K562 (cell line): ENCODE data around the gene NOX5. TPM values are rescaled to one million over a fixed set of nuclear protein-coding genes. Genes with fewer than 3 reads are reported as not detected.

ENCODE experiments used
- ATAC-seq: fragments of 200-7000 bp; cut with Tn5 transposase; 3 replicates; pipeline ENCODE4 v1.9.1; 2020; ENCODE audit warnings: moderate library complexity
- BruUV-seq: library from RNA; stranded (reverse); fragments of 400-500 nt; replicated peaks from 2 replicates; lab custom pipeline; 2021; lab: Mats Ljungman, UMichigan
- CTCF ChIA-PET: fragments of 300-600 bp; formaldehyde crosslinking; extraction: SDS; loops from one replicate; lab custom pipeline; 2021; ENCODE audit warnings: low intra/inter-chr PET ratio; lab: Yijun Ruan, JAX
- POLR2A ChIA-PET: fragments of 300-600, 350-650 bp; sonication (Branson Sonifier 250); formaldehyde crosslinking; extraction: SDS; loops from one replicate; lab custom pipeline; 2021; ENCODE audit warnings: antibody characterized with exemption, inconsistent platforms; lab: Yijun Ruan, JAX
- DNase-seq, 4 experiments: peaks; one replicate each; pipeline versions ENCODE4 v3.0.0 to v3.0.0-alpha.2; 2011 to 2018; ENCODE audit warnings: low spot score in 3 of 4, mixed read lengths in 3 of 4; ENCODE audit errors: extremely low read depth in 1 of 4
- FAIRE-seq: peaks from 2 replicates; lab custom pipeline; 2011; peaks lifted over from hg19 to GRCh38; lab: Jason Lieb, UNC
- H2AFZ ChIP-seq: 2 replicates; pipeline ENCODE4 v1.6.0; 2011; ENCODE audit warnings: low read depth, low read length, control low read depth, inconsistent platforms
- H3K27ac ChIP-seq: fragments of 200-600 bp; 3 replicates; pipeline ENCODE4 v1.8.0; 2011; ENCODE audit warnings: low read depth, mild to moderate bottlenecking, control low read depth, inconsistent platforms, low read length, moderate library complexity, mixed read lengths; ENCODE audit errors: extremely low read depth
- H3K27me3 ChIP-seq, 2 experiments: fragments of 300-600 bp in 1 of 2; 2 replicates in 1 of 2; 3 replicates in 1 of 2; pipeline versions ENCODE4 v1.6.0 to v1.8.0; 2011; ENCODE audit warnings: inconsistent platforms in 2 of 2, low read length in 2 of 2, mild to moderate bottlenecking in 1 of 2, mixed read lengths in 1 of 2, moderate library complexity in 1 of 2; ENCODE audit not compliant: control insufficient read depth in 2 of 2, insufficient read depth in 2 of 2
- H3K36me3 ChIP-seq: fragments of 300-600 bp; 3 replicates; pipeline ENCODE4 v1.8.0; 2011; ENCODE audit warnings: mild to moderate bottlenecking, low read length, inconsistent platforms; ENCODE audit not compliant: control insufficient read depth, insufficient read depth
- H3K4me1 ChIP-seq, 2 experiments: fragments of 200-600 bp in 1 of 2; replicated peaks in 1 of 2; 2 replicates in 1 of 2; 3 replicates in 1 of 2; pipeline versions ENCODE4 v1.5.1 to v1.8.0; 2011; ENCODE audit warnings: inconsistent platforms in 2 of 2, low read length in 2 of 2, mild to moderate bottlenecking in 1 of 2, mixed read lengths in 1 of 2, moderate library complexity in 1 of 2; ENCODE audit not compliant: control insufficient read depth in 2 of 2, insufficient read depth in 2 of 2
- H3K4me2 ChIP-seq: 2 replicates; pipeline ENCODE4 v1.6.1; 2011; ENCODE audit warnings: low read length, control low read depth, inconsistent platforms, mixed read lengths; ENCODE audit not compliant: insufficient read depth
- H3K4me3 ChIP-seq: fragments of 200-600 bp; sonication (generic), shearing (Covaris generic); 2 replicates; pipeline ENCODE4 v1.5.1; 2016; ENCODE audit warnings: control low read depth, inconsistent platforms
- H3K79me2 ChIP-seq: fragments of 200-600 bp; 3 replicates; pipeline ENCODE4 v1.8.0; 2011; ENCODE audit warnings: low read length, inconsistent platforms; ENCODE audit not compliant: control insufficient read depth, insufficient read depth
- H3K9ac ChIP-seq, 2 experiments: 2 replicates each; pipeline versions ENCODE4 v1.6.0 to v1.6.1; 2011; ENCODE audit warnings: low read depth in 2 of 2, low read length in 2 of 2, control low read depth in 1 of 2, inconsistent platforms in 1 of 2, mild to moderate bottlenecking in 1 of 2, mixed read lengths in 1 of 2; ENCODE audit not compliant: insufficient read depth in 1 of 2
- H3K9me1 ChIP-seq: one replicate; pipeline ENCODE4 v1.6.0; 2011; ENCODE audit warnings: inconsistent platforms, mild to moderate bottlenecking, low read length, moderate library complexity; ENCODE audit not compliant: control insufficient read depth, insufficient read depth
- H3K9me3 ChIP-seq: replicated peaks from 2 replicates; pipeline ENCODE4 v1.5.1; 2011; ENCODE audit warnings: low read depth, low read length, inconsistent platforms; ENCODE audit not compliant: control insufficient read depth, insufficient read depth
- H4K20me1 ChIP-seq: replicated peaks from 2 replicates; pipeline ENCODE4 v1.6.1; 2011; ENCODE audit warnings: low read length, inconsistent platforms, mixed read lengths; ENCODE audit not compliant: control insufficient read depth, insufficient read depth
- CREB3 ChIP-seq: fragments of 450-650 bp; conservative IDR thresholded peaks from 2 replicates; pipeline ENCODE4 v1.6.1; 2016; ENCODE audit warnings: missing genetic modification characterization, low read depth, mild to moderate bottlenecking, missing compliant biosample characterization, moderate library complexity
- MGA ChIP-seq: fragments of 450-650 bp; IDR thresholded peaks from 2 replicates; pipeline ENCODE4 v1.6.1; 2016; ENCODE audit warnings: mild to moderate bottlenecking, moderate library complexity
- PHF8 ChIP-seq: fragments of 200-600 bp; sonication (generic); IDR thresholded peaks from 2 replicates; pipeline ENCODE4 v1.6.1; 2012; ENCODE audit warnings: mixed run types, mild to moderate bottlenecking, inconsistent platforms, low read length, moderate library complexity, borderline replicate concordance
- WGBS: fragments of 100-300 bp; shearing (Covaris generic); methylation state at CpG from one replicate; pipeline ENCODE4 v1.1.6; 2016; ENCODE audit warnings: low coverage, mixed read lengths; ENCODE audit not compliant: insufficient coverage; ENCODE audit errors: missing lambda C conversion rate; 5-methylcytosine and 5-hydroxymethylcytosine counted together
- in situ Hi-C: fragments of 300-500 bp; cut with MboI; formaldehyde crosslinking; loops from 4 replicates; pipeline ENCODE4 v1.15.0; 2018; ENCODE audit warnings: inconsistent platforms, mixed read lengths
- intact Hi-C: fragments of 100-400 bp; cut with micrococcal nuclease; formaldehyde crosslinking; loops from 2 replicates; pipeline ENCODE4 v1.14.2; 2022
- polyA plus RNA-seq, 8 experiments: library from polyadenylated mRNA; depleted of rRNA in 4 of 8; stranded (reverse) in 5 of 8; unstranded in 3 of 8; fragments of >200 nt; fragmentation: Nextera tagmentation in 2 of 8; fragmentation: Illumina TruSeq in 1 of 8; extraction: Ambion mirVana in 2 of 8; extraction: Trizol in 1 of 8; gene quantifications; 2 replicates each; pipeline versions ENCODE4 v1.2.1 to v1.2.3, GENCODE V29; 2011 to 2014; ENCODE audit warnings: inconsistent platforms in 1 of 8, missing spikeins in 1 of 8
- total RNA-seq, 7 experiments: library from RNA; depleted of rRNA in 6 of 7; stranded (reverse); fragments of >200 nt in 6 of 7; fragmentation: Illumina TruSeq in 2 of 7; extraction: Trizol in 2 of 7; gene quantifications; 2 replicates each; pipeline versions ENCODE4 v1.2.1 to v1.2.3, GENCODE V29; 2011 to 2021; ENCODE audit warnings: low replicate concordance in 1 of 7

The NOX5 gene
- total and polyA plus RNA-seq, 9 of the 15 experiments (the other 6 are each of a cell fraction or from before 2014, with no cell fraction given) = 0.01 TPM; not detected in 8

- in situ Hi-C loops = no loop called here
- H3K4me3 ChIP-seq = no peak overlapping the region
- TF ChIP-seq CREB3 (tag) = no peak
- TF ChIP-seq PHF8 = no peak
- TF ChIP-seq MGA = no peak
Measured at GRCh38 chr15:68987676-68988075, 26.8 kb upstream of the NOX5 start.

More at GRCh38 chr15:68987676-68988075, 26.8 kb upstream of the NOX5 start:
- ChIA-PET POLR2A (interaction anchor here (1.3 kb wide), 1 partner anchor 12 kb away, joined by 3 read pairs; no protein-coding TSS in a partner anchor), CTCF (no interaction called here)
- Histone ChIP-seq H3K9me3 (no peaks in the 10 kb centered on the region), H3K9me1 (no peaks in the 10 kb centered on the region), H3K4me2 (no peak overlapping the region), H3K9ac (no peak overlapping the region), H3K4me1 (peaks cover 43 to 61% of the 10 kb centered on the region in 2 experiments), H3K27me3 (no peaks in the 10 kb centered on the region), H3K79me2 (no peaks in the 10 kb centered on the region), H3K27ac (no peak overlapping the region), H4K20me1 (peaks cover 6% of the 10 kb centered on the region; the same call in 1 of the 2 replicates), H2AFZ (no peak overlapping the region), H3K36me3 (no peaks in the 10 kb centered on the region)
- WGBS = 60% methylated on average over 1 of the region's 1 CpG
- intact Hi-C loops = no loop called here
- FAIRE-seq = no peak
- DNase-seq = no peak
- no TSS peak for BruUV-seq
- no peak for ATAC-seq
